ENCODE measurements around the gene LRRC49. TPM values are rescaled to one million over a fixed set of nuclear protein-coding genes. Genes with fewer than 3 reads are reported as not detected.
"Not testable (repeated sequence)": the region's sequence is repeated elsewhere in the genome, so short reads cannot be mapped to it uniquely, and the experiment has no call there.

LRRC49 gene
- total and polyA plus RNA-seq, 2 experiments from 2014 or later, result 8.5 to 14.6 TPM

- Histone ChIP-seq H3K4me3 (no peak overlapping the region), H3K36me3 (ENCODE audit: insufficient read depth) (no peaks in the 10 kb centered on the region), H3K4me1 (ENCODE audit: insufficient read depth) (peaks cover 4% of the 10 kb centered on the region; the same call in 1 of the 2 replicates), H3K4me2 (no peak overlapping the region), H3F3A (replicated peaks; ENCODE audit: low read depth) (no peaks in the 10 kb centered on the region), H2AFZ (no peak overlapping the region), H3K9me2 (ENCODE audit: insufficient read depth) (no peaks in the 10 kb centered on the region), H4K20me1 (replicated peaks; ENCODE audit: insufficient read depth) (no peaks in the 10 kb centered on the region), H3K79me2 (replicated peaks; ENCODE audit: insufficient read depth) (no peaks in the 10 kb centered on the region), H3K27ac (ENCODE audit: low read depth) (no peak overlapping the region), H3K27me3 (ENCODE audit: insufficient read depth) (no peaks in the 10 kb centered on the region)
- no peak for ATAC-seq
- H3K27ac Mint-ChIP-seq, result no peak overlapping the region
- peaks cover 2% of the 10 kb centered on the region for H3K27me3 Mint-ChIP-seq (ENCODE audit: insufficient read depth, low read depth, poor library complexity)
- no peak for TF ChIP-seq STAT1 (IDR thresholded peaks at IDR 0.05; ENCODE audit: unreplicated experiment)
- TF ChIP-seq ZNF114 (CRISPR knock-in tag; IDR thresholded peaks at IDR 0.05), result no peak
- no peaks in the 10 kb centered on the region for H3K36me3 Mint-ChIP-seq (ENCODE audit: low read depth)
- H3K4me3 Mint-ChIP-seq, result no peak overlapping the region
- H3K4me1 Mint-ChIP-seq, result peaks cover 2% of the 10 kb centered on the region; the same call in 2 of the 3 replicates
- DNase-seq (ENCODE audit: low spot score), result no peak
- H3K9me3 Mint-ChIP-seq, result no peaks in the 10 kb centered on the region; the same call in 2 of the 3 replicates
These were observed 151.4 kb downstream of the LRRC49 start for GRCh38 chr15:71044006-71044405.

GRCh38 chr15:71046146-71046545, 153.5 kb downstream of the LRRC49 start:
- not testable (repeated sequence) for H3K27me3 Mint-ChIP-seq (ENCODE audit: insufficient read depth, low read depth, poor library complexity); DNase-seq (ENCODE audit: low spot score); H3K36me3 ChIP-seq (ENCODE audit: insufficient read depth); H4K20me1 ChIP-seq (replicated peaks; ENCODE audit: insufficient read depth); H3K4me3 ChIP-seq; H3K36me3 Mint-ChIP-seq (ENCODE audit: low read depth); H3K4me2 ChIP-seq; ATAC-seq; H3K9me3 Mint-ChIP-seq; H2AFZ ChIP-seq; H3F3A ChIP-seq (replicated peaks; ENCODE audit: low read depth); H3K9me2 ChIP-seq (ENCODE audit: insufficient read depth); H3K4me3 Mint-ChIP-seq; H3K27ac Mint-ChIP-seq; H3K27me3 ChIP-seq (ENCODE audit: insufficient read depth); H3K27ac ChIP-seq (ENCODE audit: low read depth); H3K79me2 ChIP-seq (replicated peaks; ENCODE audit: insufficient read depth)
- peaks cover 18% of the 10 kb centered on the region for H3K4me1 Mint-ChIP-seq
- peaks cover 16% of the 10 kb centered on the region; the same call in 1 of the 2 replicates for H3K4me1 ChIP-seq (ENCODE audit: insufficient read depth)

GRCh38 chr15:71048913-71049675, 156.5 kb downstream of the LRRC49 start:
- Histone ChIP-seq H3K36me3 (ENCODE audit: insufficient read depth) (no peaks in the 10 kb centered on the region), H3F3A (replicated peaks; ENCODE audit: low read depth) (no peaks in the 10 kb centered on the region), H3K27me3 (ENCODE audit: insufficient read depth) (no peaks in the 10 kb centered on the region), H3K4me1 (ENCODE audit: insufficient read depth) (peaks cover 16% of the 10 kb centered on the region; the same call in 1 of the 2 replicates), H3K27ac (ENCODE audit: low read depth) (no peak overlapping the region), H2AFZ (no peak overlapping the region), H3K79me2 (replicated peaks; ENCODE audit: insufficient read depth) (no peaks in the 10 kb centered on the region), H3K4me3 (no peak overlapping the region), H4K20me1 (replicated peaks; ENCODE audit: insufficient read depth) (no peaks in the 10 kb centered on the region), H3K4me2 (no peak overlapping the region), H3K9me2 (ENCODE audit: insufficient read depth) (no peaks in the 10 kb centered on the region)
- ATAC-seq (no peak), DNase-seq (ENCODE audit: low spot score) (no peak)
- Mint-ChIP-seq H3K36me3 (ENCODE audit: low read depth) (peaks cover 3% of the 10 kb centered on the region; the same call in 1 of the 3 replicates), H3K4me3 (no peak overlapping the region), H3K4me1 (peaks cover 18% of the 10 kb centered on the region), H3K9me3 (no peaks in the 10 kb centered on the region; the same call in 2 of the 3 replicates), H3K27me3 (ENCODE audit: insufficient read depth, low read depth, poor library complexity) (no peaks in the 10 kb centered on the region), H3K27ac (no peak overlapping the region; the same call in none of the 2 replicates)
- no peak for TF ChIP-seq ETS1 (IDR thresholded peaks at IDR 0.05)

Data from GM23338 (cell line).